CD4-positive, alpha-beta T cell treated with Interleukin-1 beta for 1 hour (primary cell): ENCODE data around the gene GOPC.
"Not testable (repeated sequence)": the region's sequence is repeated elsewhere in the genome, so short reads cannot be mapped to it uniquely, and the experiment has no call there.

Source experiments
- DNase-seq, 2 donors: peaks; one replicate each; pipeline ENCODE4 v3.0.0-alpha.2; 2020 to 2022

GOPC gene

GRCh38 chr6:117547688-117548621 lies 54.4 kb downstream of the GOPC start:
- peak; percentile 47 to 60 for DNase-seq

- no peak for DNase-seq
Measured at GRCh38 chr6:117546674-117547073, 55.6 kb downstream of the GOPC start.

GRCh38 chr6:117545161-117545595 lies 57.1 kb downstream of the GOPC start:
- DNase-seq = no peak

- DNase-seq = no peak
Measured at GRCh38 chr6:117544716-117545115, 57.6 kb downstream of the GOPC start.

GRCh38 chr6:117542493-117542892 lies 59.8 kb downstream of the GOPC start:
- no peak for DNase-seq

- no peak for DNase-seq
Measured at GRCh38 chr6:117540670-117541069, 61.6 kb downstream of the GOPC start.

- DNase-seq = no peak
Measured at GRCh38 chr6:117538615-117539014, 63.7 kb downstream of the GOPC start.

GRCh38 chr6:117536317-117536716 lies 66.0 kb downstream of the GOPC start:
- DNase-seq = no peak

- no peak for DNase-seq
Measured at GRCh38 chr6:117534974-117535373, 67.3 kb downstream of the GOPC start.

GRCh38 chr6:117533775-117534174 lies 68.5 kb downstream of the GOPC start:
- DNase-seq = no peak

GRCh38 chr6:117531809-117532725 lies 70.2 kb downstream of the GOPC start:
- no peak for DNase-seq

- DNase-seq = no peak
Measured at GRCh38 chr6:117531346-117531745, 71.0 kb downstream of the GOPC start.

- DNase-seq = no peak
Measured at GRCh38 chr6:117530467-117531242, 71.7 kb downstream of the GOPC start.

GRCh38 chr6:117525607-117526006 lies 76.7 kb downstream of the GOPC start:
- no peak for DNase-seq

- no peak for DNase-seq
Measured at GRCh38 chr6:117521791-117522502, 80.4 kb downstream of the GOPC start.

GRCh38 chr6:117520603-117521395 lies 81.5 kb downstream of the GOPC start:
- DNase-seq = no peak

- DNase-seq = no peak
Measured at GRCh38 chr6:117518870-117519269, 83.4 kb downstream of the GOPC start.

- not testable (repeated sequence) for DNase-seq
Measured at GRCh38 chr6:117517995-117518394, 84.3 kb downstream of the GOPC start.

GRCh38 chr6:117515326-117515725 lies 87.0 kb downstream of the GOPC start:
- DNase-seq = no peak

GRCh38 chr6:117514655-117515054 lies 87.7 kb downstream of the GOPC start:
- no peak for DNase-seq

- DNase-seq = no peak
Measured at GRCh38 chr6:117513778-117514365, 88.4 kb downstream of the GOPC start.
